ENCODE results near the gene CTTNBP2.

CTTNBP2 gene

GRCh38 chr7:117873310-117874190 is at the start of gene CTTNBP2:
Gene CTTNBP2, minus strand, starts transcription at chr7:117873441. Its CDS starts 26 bp downstream, at chr7:117873415.
- DNase-seq, result peak in 55 of 58 donors; percentile 5 to 78 (median 57)

GRCh38 chr7:117916309-117916708 is 43.1 kb upstream of the CTTNBP2 start:
- DNase-seq, result no peak

GRCh38 chr7:117912421-117912820 is 39.2 kb upstream of the CTTNBP2 start:
- no peak for DNase-seq

GRCh38 chr7:117908031-117908795 is 35.0 kb upstream of the CTTNBP2 start:
- DNase-seq, result no peak

- no peak for DNase-seq
Observed at GRCh38 chr7:117907049-117907640, 33.9 kb upstream of the CTTNBP2 start.

- DNase-seq, result no peak
Observed at GRCh38 chr7:117902314-117902889, 29.2 kb upstream of the CTTNBP2 start.

- DNase-seq, result no peak
Observed at GRCh38 chr7:117901089-117901797, 28.0 kb upstream of the CTTNBP2 start.

- no peak for DNase-seq
Observed at GRCh38 chr7:117896339-117896738, 23.1 kb upstream of the CTTNBP2 start.

GRCh38 chr7:117895276-117895675 is 22.0 kb upstream of the CTTNBP2 start:
- DNase-seq, result no peak

GRCh38 chr7:117894037-117894436 is 20.8 kb upstream of the CTTNBP2 start:
- DNase-seq, result no peak

GRCh38 chr7:117892821-117893220 is 19.6 kb upstream of the CTTNBP2 start:
- DNase-seq, result no peak

- no peak for DNase-seq
Observed at GRCh38 chr7:117889611-117890010, 16.4 kb upstream of the CTTNBP2 start.

- no peak for DNase-seq
Observed at GRCh38 chr7:117888627-117889026, 15.4 kb upstream of the CTTNBP2 start.

- DNase-seq, result no peak
Observed at GRCh38 chr7:117882594-117882993, 9.4 kb upstream of the CTTNBP2 start.

- DNase-seq, result no peak
Observed at GRCh38 chr7:117876761-117877160, 3.5 kb upstream of the CTTNBP2 start.

GRCh38 chr7:117875566-117875965 is 2.3 kb upstream of the CTTNBP2 start:
- peak in 4 of 58 donors; percentile 1 to 11 (median 6) for DNase-seq

- DNase-seq, result peak in 1 of 58 donors; percentile 27
Observed at GRCh38 chr7:117874191-117874700, 1.0 kb upstream of the CTTNBP2 start.

GRCh38 chr7:117872561-117873309 is 506 bp downstream of the CTTNBP2 start:
- DNase-seq, result peak in 52 of 58 donors; percentile 10 to 79 (median 60)

GRCh38 chr7:117871778-117872538 is 1.3 kb downstream of the CTTNBP2 start:
- DNase-seq, result peak in 52 of 58 donors; percentile 9 to 74 (median 48)

Measured in anterior cingulate cortex (tissue), 58 donors.